PFSK-1 (cell line): ENCODE measurements around the gene ADRM1.

ENCODE experiments used
- FOXP2 ChIP-seq: optimal IDR thresholded peaks from 2 replicates; pipeline ENCODE3; 2011; ENCODE audit warnings: borderline replicate concordance, control low read depth, inconsistent platforms; ENCODE audit not compliant: insufficient read depth; ENCODE audit errors: extremely low read length, extremely low read depth
- POLR2AphosphoS5 ChIP-seq: IDR thresholded peaks from 2 replicates; pipeline ENCODE4 v1.6.1; 2012; ENCODE audit warnings: low read depth, mild to moderate bottlenecking, control low read depth, low read length, moderate library complexity
- REST ChIP-seq, 2 experiments: IDR thresholded peaks; 2 replicates each; pipeline versions ENCODE4 v1.6.1 to v1.8.0; 2011 to 2012; ENCODE audit warnings: low read depth in 2 of 2, low read length in 2 of 2, control low read depth in 1 of 2, inconsistent platforms in 1 of 2, mild to moderate bottlenecking in 1 of 2, moderate library complexity in 1 of 2; ENCODE audit not compliant: insufficient read depth in 1 of 2
- SIN3A ChIP-seq: IDR thresholded peaks from 2 replicates; pipeline ENCODE4 v1.6.1; 2012; ENCODE audit warnings: mild to moderate bottlenecking, low read length, moderate library complexity, borderline replicate concordance; ENCODE audit not compliant: insufficient read depth
- TAF1 ChIP-seq: IDR thresholded peaks from 2 replicates; pipeline ENCODE4 v1.6.1; 2012; ENCODE audit warnings: low read length, control low read depth, borderline replicate concordance; ENCODE audit not compliant: insufficient read depth

- TF ChIP-seq REST (IDR thresholded peaks at IDR 0.05; ENCODE audit: insufficient read depth in 1 of 2, low read depth in 2 of 2, low read length in 2 of 2) (no peak), SIN3A (no peak), POLR2AphosphoS5 (no peak), TAF1 (no peak), FOXP2 (no peak)
These were observed 7.4 kb downstream of the ADRM1 start for GRCh38 chr20:62309947-62310756.
